ENCODE data around the gene CDK2AP2.
"Not testable (repeated sequence)": the region's sequence is repeated elsewhere in the genome, so short reads cannot be mapped to it uniquely, and the experiment has no call there.

CDK2AP2 gene

GRCh38 chr11:67482827-67483798 lies 24.8 kb downstream of the CDK2AP2 start, which contains the start of gene AIP:
TSS of gene AIP (plus strand) at chr11:67483026. CDS start at chr11:67483159, 133 bp downstream.
- Histone ChIP-seq H3K9me3 (no peaks in the 10 kb centered on the region), H3K36me3 (peaks cover 10 to 20% (median 14%) of the 10 kb centered on the region in 3 donors), H3K4me1 (peaks cover 0 to 31% (median 18%) of the 10 kb centered on the region in 4 donors), H3K27ac (peak within 1 kb of the TSS; percentile 83 to 91), H3K4me3 (peak within 1 kb of the TSS; percentile 56 to 70), H3K27me3 (no peaks in the 10 kb centered on the region)
- peak; percentile 97 to 99 for DNase-seq
- intact Hi-C loops (cut with DNase I; ENCODE audit: low total_unique reads): no loop called here
- TF ChIP-seq CTCF (IDR thresholded peaks at IDR 0.05): peak in 1 of 2 experiments; percentile 45

GRCh38 chr11:67482275-67482826 lies 25.6 kb downstream of the CDK2AP2 start:
- DNase-seq: peak in 1 of 2 donors; percentile 62
- Histone ChIP-seq H3K36me3 (peaks cover 5 to 12% (median 6%) of the 10 kb centered on the region in 3 donors), H3K9me3 (no peaks in the 10 kb centered on the region), H3K4me1 (peaks cover 0 to 31% (median 18%) of the 10 kb centered on the region in 4 donors), H3K27ac (peak overlapping the region; percentile 83 to 91), H3K27me3 (no peaks in the 10 kb centered on the region), H3K4me3 (peak overlapping the region; percentile 56 to 70)
- intact Hi-C loops (cut with DNase I; ENCODE audit: low total_unique reads): no loop called here
- no peak for TF ChIP-seq CTCF (IDR thresholded peaks at IDR 0.05)

GRCh38 chr11:67477344-67478050 lies 30.5 kb downstream of the CDK2AP2 start:
- H3K27me3 ChIP-seq; intact Hi-C loops (cut with DNase I; ENCODE audit: low total_unique reads); H3K27ac ChIP-seq; H3K36me3 ChIP-seq; DNase-seq; H3K9me3 ChIP-seq; H3K4me3 ChIP-seq; H3K4me1 ChIP-seq: not testable (repeated sequence)

GRCh38 chr11:67476692-67477091 lies 31.3 kb downstream of the CDK2AP2 start:
- H3K4me1 ChIP-seq; intact Hi-C loops (cut with DNase I; ENCODE audit: low total_unique reads); H3K27ac ChIP-seq; H3K9me3 ChIP-seq; DNase-seq; H3K36me3 ChIP-seq; H3K4me3 ChIP-seq; H3K27me3 ChIP-seq: not testable (repeated sequence)

GRCh38 chr11:67472882-67473281 lies 35.1 kb downstream of the CDK2AP2 start:
- Histone ChIP-seq H3K4me3 (no peak overlapping the region), H3K4me1 (peaks cover 0 to 17% (median 10%) of the 10 kb centered on the region in 4 donors), H3K27ac (no peak overlapping the region), H3K27me3 (no peaks in the 10 kb centered on the region), H3K9me3 (no peaks in the 10 kb centered on the region), H3K36me3 (no peaks in the 10 kb centered on the region)
- intact Hi-C loops (cut with DNase I; ENCODE audit: low total_unique reads): no loop called here
- DNase-seq: no peak
- TF ChIP-seq CTCF (IDR thresholded peaks at IDR 0.05): no peak

- no peak for DNase-seq
- H3K9me3 ChIP-seq: no peaks in the 10 kb centered on the region
- peaks cover 0 to 36% (median 21%) of the 10 kb centered on the region in 4 donors for H3K4me1 ChIP-seq
- intact Hi-C loops (cut with DNase I; ENCODE audit: low total_unique reads): no loop called here
- no peaks in the 10 kb centered on the region for H3K36me3 ChIP-seq
- no peak for TF ChIP-seq CTCF (IDR thresholded peaks at IDR 0.05)
- H3K27me3 ChIP-seq: no peaks in the 10 kb centered on the region
- H3K27ac ChIP-seq: no peak overlapping the region
- no peak overlapping the region for H3K4me3 ChIP-seq
These were observed 37.5 kb downstream of the CDK2AP2 start for GRCh38 chr11:67470337-67471002.

All from tibial artery (tissue), 4 donors.